NCI-H524 treated with DMSO at 0.1 percent for 48 hours (cell line): ENCODE results near the gene ARHGEF1.
A peak's percentile ranks its signal among the peaks of the same experiment; 100 is the strongest.

ENCODE experiments used
- DNase-seq: peaks from one replicate; lab custom pipeline; 2025; lab: John Stamatoyannopoulos, UW

The ARHGEF1 gene

DNA sequence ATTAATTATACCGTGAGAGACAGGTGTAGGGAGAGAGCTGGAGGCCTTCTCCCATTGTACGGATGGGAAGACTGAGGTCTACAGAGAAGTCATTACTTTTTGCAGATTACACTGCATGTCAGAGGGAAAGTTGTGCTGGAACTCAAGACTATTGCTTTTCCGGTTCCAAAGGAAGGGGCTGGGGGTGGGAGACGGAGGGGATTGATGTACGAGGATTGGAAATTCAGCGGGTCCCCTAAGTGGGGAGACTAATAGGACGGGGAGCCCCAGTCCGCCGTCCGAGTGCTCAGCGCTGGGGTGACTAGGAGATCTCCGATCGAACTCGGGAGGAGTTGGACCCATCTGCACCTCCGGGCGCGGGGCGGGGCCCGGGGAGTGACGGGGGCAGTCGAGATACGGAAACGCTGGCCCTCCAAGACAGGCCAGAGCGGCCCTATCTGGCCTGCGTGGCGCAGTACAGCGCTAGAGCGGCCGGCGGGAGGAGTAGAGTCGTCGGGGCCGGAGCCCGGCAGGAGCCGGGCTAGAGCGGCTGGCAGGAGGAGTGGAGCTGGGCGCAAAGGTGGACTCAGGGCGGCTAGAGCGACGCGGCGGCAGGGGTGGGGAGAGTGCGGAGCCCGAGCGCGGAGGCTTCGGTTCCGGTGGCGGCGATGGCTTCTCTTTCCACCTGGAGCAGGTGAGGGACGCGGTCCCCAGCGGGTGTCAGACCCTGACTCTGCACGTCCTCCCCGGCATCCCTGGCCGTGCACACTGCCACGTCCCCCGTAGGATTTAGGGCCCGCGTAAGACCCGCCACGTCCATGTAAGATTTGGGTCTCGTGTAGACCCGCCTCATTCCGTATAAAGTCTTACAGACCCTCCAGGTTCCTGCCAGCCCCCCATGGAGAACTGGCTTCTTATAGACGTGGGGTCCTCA, 1.1 kb downstream of the ARHGEF1 start:
- DNase-seq: peak; percentile 91

DNA sequence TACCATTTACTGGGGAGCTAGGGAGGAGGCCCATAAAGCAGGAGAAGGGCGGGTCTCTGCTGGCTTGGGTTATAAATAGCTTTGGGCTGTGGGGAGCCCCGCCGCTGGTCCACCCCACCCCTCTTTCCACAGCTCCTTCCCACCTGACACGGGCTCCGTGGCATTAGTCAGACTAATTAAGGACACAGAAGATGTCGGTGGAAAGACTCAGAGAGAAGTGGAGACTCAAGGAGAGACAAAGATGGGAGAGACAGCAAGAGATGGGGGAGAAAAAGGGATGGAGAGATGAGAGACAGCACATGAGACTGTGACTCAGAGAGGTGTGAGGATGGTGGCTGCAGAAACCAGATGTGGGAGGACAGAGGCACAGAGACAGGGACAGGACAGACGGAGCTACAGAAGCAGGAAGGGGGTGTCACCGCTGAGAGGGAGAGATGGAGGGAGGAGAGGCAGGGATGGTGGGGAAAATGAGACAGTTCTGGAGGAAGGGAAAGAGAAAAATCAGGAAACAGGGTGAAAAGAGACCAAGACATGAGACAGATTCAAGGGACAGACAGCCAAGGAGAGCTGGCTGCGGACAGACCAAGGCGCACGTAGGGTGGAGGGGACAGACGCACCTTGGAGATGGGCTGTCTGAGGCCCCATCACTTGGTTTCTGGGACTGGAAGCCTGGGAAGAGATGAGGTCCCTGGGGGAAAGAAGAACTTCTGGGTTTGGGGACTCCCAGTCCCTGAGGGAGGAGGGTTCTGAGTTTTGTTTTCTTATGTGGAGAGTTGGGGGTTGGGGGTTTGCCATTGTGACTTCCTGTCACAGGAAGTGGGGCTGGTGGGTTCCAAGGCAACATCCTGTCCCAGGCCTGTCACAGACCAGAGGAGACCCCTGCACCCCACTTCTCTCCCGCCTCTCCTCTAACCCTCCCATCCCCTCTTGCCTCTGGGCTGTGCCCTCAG, 4.1 kb downstream of the ARHGEF1 start:
- no peak for DNase-seq

DNA sequence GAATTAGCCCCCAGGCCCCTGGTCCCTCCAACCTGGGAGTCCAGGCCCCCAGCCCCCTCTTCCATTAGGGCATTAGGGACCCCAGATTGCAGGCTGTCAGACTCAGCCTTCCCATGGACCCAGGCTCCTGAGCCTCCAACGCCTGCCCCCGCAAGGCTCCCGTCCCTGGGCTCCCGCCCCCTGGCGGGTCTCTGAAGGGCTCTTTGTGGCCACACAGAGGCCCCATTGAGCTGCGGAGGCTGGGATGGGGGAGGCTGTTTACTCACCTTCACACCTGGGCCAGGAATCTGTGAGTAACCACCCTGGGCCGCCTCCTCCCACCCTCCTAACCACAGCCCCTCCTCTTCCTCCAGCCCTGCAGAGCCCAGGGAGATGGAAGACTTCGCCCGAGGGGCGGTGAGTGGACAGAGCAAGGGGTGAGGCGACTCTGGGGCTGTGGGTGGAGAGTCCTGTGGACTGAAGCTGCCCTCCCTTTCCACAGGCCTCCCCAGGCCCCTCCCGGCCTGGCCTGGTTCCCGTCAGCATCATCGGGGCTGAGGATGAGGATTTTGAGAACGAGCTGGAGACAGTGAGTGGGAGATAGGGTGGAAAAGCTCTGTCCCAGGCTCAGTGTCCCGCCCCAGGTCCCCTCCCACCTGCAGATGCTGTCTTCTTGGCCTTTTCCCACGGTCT, 4.9 kb downstream of the ARHGEF1 start:
- DNase-seq: no peak

DNA sequence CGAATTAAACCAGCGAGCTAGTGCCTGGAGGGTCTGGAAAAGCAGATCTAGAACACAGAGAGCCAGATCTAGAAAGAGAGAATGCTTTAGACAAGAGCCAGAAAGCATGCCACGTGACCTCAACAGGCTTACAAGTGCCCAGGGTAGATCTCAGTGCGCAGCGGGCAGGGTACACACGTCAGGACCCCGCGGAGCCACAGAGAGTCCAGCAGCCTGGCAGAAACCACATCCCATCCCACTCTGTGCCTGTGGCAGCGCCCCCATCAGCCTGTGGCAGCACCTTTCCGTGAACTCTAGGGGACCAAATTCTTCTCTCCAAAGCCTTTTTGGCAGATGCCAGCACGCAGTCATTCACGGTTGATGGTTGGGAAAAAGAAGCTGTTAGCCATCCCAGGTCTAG, 5.9 kb downstream of the ARHGEF1 start:
- DNase-seq: no peak

DNA sequence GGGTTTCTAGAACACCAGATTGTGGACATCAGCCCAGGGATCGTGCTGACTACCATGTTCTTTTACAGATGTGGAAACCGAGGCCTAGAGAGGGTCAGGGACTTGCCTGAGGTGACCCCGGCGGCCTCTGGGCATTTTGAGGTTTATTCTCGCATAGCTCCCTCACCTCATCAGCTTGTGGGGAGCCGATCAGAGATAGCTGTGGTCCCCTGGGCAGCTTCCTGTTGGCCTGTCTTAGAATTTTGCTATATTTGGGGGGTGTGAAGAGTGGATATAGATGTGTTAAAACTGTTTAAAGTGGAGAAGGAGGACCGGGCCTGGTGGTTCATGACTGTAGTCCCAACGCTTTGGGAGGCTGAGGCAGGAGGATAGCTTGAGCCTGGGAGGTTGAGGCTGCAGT, 6.9 kb downstream of the ARHGEF1 start:
- DNase-seq: no peak

DNA sequence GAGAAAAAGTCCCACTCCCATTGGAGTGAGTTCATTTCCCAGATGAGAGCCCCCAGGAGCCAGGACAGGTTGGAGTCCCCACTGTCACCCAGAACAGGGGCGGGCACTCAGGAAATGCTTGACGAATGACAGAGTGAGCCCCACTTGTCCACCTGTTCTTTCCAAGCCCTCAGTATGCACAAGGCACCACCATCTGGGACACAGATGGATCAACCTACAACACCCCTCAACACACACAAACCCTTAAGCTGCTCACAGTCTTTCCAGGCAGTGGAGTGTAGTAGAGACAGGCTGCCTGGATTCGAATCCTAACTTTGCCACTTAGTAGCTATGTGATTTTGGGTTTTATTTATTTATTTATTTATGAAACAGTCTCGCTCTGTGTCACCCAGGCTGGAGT, 8.0 kb downstream of the ARHGEF1 start:
- DNase-seq: peak; percentile 81

DNA sequence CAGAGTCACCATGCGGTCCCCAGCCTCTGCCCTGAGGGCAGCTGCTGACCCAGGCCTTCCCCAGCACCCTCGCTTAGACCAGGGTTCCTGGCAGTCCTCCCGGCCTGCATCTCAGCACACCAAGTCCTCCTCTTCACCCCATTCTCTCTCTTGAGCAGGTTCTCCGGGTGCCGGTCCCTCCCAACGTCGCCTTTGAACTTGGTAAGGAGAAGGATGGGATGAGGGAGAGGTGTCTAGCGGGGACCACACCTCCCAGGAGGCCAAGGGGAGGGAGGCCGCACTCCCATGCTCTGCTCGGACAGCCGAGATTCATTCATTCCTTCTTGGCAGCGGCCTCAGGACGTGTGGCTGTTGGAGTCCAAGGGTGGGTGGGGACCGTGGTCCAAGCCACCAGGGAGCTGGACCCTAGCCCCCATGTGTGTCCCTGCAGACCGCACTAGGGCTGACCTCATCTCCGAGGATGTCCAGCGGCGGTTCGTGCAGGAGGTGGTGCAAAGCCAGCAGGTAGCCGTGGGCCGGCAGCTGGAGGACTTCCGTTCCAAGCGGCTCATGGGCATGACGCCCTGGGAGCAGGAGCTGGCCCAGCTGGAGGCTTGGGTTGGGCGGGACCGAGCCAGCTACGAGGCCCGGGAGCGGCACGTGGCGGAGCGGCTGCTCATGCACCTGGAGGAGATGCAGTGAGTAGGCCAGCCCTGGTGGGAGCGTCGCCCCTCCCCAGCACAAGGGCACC, 9.4 kb downstream of the ARHGEF1 start:
- no peak for DNase-seq

DNA sequence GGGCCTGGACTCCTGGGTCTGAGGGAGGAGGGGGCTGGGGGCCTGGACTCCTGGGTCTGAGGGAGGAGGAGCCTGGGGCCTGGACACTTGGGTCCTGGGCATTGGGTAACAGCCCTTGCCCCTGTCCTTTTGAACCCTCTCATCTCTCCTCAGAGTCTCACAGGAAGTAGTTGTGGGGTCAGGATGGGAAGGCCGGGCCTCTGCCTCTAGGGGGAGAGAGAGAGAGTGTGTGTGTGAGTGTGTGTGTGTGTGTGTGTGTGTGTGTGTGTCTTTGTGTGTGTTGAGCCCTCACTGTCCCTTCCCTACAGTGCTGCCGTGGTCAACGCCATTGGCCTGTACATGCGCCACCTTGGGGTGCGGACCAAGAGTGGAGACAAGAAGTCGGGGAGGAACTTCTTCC, 10.9 kb downstream of the ARHGEF1 start:
- DNase-seq: no peak

DNA sequence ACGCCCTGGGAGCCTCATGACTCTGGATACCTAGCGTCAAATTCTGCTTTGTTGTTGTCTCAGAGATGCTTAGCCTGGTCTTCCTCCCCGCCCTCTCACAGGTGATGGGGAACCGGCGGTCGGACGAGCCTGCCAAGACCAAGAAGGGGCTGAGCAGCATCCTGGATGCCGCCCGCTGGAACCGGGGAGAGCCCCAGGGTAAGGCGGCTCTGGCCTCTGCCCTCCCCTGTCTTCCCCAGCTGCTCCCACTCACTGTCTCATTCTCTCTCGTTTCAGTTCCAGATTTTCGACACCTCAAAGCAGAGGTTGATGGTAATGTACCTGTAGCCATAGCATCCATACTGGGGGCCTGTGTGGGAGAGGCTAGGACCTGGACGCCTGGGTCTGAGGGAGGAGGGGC, 11.4 kb downstream of the ARHGEF1 start:
- DNase-seq: no peak

DNA sequence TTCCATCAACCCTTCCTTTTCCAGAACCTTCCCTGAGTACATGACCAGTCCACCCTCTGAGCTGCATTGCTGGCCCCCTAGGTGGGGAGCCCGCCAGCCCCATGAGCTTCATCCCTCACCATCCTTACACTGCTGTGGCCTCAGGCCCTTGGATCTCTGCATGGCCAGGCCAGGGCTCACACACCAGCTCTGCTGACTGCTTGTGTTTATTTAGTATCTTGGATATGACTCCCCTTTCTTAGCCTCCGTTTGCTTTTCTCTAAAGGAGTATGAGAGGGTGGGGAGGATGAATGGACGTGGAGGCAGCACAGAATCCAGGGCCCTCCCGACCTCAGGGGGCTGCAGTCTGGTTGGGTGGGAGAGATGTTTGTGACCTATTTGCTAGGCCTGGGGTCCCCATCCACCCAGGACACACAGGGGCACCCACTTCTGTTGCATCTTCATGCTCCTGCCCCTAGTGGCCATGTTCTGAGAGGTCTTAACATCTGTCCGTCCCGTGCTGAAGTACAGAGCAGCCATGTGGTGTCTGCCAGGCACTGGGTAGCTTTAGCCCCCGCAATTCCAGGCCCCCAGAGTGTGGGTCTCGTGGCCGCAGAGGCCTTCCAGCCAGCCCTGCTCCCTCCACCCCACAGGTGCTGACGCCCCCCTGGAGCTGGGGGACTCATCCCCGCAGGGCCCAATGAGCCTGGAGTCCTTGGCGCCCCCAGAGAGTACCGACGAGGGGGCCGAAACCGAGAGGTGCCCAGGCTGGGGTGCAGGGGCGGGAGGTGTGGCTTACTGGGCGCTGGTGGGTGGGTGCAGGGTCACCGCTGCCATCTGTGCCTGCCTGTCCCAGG, 13.0 kb downstream of the ARHGEF1 start:
- peak; percentile 3 for DNase-seq

DNA sequence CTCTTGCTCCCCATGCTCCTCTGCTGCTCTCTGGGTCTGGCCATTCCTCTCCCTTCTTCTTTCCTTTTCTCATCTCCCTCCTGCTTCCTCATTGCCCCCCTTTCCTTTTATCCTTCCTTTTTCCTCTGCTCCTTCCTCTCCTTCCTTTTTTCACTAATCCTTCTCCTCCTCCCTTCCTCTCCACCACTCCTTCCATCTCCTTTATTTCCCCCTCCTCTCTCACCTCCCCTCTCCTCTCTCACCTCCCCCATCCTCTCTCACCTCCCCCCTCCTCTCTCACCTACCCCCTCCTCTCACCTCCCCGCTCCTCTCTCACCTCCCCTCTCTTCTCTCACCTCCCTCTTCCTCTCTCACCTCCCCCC, 13.6 kb downstream of the ARHGEF1 start:
- DNase-seq: no peak

DNA sequence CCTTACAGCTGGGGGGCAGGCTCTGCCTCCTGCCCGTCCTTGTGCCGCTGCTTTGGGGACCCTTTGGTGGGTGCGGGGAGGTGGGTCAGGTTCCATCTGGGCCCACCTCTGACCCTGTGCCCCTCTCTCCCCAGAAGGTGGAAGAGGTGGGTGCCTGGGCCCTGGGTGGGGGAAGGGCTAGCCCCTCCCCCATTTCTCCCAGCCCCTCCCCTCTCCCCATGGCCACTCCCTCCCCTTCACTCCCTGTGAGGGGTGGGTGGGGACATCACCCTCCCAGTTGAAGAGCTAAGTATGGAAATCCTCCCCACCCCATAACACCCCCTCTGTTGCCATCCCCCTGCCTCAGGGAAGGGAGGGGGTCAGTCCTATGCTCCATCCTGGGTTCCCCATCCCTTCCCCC, 14.2 kb downstream of the ARHGEF1 start:
- no peak for DNase-seq

DNA sequence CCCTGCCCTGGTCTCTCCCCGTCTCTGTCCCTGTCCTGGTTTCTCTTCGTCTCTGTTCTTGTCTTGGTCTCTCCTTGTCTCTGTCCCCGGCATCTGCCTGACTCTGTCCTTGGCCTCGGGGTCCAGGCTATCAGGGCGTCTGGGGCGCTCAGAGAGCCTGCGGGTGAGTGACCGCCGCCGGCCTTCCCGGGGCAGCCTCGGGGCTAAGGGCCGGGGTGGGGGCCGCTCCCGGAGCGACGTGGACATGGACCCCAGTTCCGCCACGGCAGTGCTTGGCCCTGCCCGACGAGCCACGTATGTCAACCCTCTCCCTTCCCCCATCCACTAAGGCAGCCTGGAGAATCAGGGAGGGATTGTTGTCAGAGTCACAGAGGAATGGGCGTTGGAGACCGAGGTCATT, 14.8 kb downstream of the ARHGEF1 start:
- DNase-seq: no peak

DNA sequence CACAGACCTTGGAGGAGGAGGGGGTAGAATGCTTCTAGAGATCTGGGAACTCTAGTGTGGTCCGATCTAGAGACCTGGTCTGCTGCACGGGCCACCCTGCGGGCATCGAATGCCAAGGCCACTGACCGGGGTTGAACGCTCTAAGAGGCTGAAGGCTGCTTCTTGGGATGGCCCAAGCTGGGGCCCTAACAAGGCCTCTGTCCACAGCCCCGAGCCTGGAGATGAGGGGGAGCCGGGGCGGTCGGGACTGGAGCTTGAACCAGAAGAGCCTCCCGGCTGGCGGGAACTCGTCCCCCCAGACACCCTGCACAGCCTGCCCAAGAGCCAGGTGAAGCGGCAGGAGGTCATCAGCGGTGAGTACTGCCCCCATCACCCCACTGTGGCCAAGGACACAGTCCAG, 15.3 kb downstream of the ARHGEF1 start:
- no peak for DNase-seq

DNA sequence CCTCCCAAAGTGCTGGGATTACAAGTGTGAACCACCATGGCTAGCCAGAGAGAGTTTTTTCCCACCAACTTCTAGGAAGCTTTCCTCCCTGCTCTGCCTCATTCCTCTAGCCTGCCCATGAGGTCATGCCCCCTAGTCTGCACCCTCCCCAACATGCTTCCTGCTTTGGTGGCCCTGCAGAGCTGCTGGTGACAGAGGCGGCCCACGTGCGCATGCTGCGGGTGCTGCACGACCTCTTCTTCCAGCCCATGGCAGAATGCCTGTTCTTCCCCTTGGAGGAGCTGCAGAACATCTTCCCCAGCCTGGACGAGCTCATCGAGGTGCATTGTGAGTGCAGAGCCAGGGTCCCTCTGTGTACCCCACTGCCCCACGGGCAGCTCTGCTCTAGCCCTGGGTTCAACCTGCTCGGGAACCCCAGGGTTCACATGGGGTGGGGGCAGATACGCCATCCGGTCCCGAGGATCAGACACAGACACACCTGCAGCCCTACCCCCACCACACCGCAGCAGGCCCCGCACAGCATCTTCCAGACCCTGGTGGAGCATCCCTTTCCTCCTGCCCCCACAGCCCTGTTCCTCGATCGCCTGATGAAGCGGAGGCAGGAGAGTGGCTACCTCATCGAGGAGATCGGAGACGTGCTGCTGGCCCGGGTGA, 18.9 kb downstream of the ARHGEF1 start:
- no peak for DNase-seq

DNA sequence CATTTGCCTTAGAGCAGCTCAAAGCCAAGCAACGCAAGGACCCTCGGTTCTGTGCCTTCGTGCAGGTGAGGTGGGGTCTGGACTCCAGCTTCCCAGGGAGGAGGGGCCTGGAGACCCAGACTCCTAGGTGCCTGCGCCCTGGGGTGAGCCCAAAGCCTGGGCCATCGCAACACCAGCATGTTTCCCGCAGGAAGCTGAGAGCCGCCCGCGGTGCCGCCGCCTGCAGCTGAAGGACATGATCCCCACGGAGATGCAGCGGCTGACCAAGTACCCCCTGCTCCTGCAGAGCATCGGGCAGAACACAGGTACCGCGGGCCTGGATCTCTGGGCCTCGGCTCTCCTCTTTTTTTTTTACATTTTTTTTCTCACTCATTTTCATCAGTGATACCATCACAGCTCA, 19.6 kb downstream of the ARHGEF1 start:
- DNase-seq: no peak

DNA sequence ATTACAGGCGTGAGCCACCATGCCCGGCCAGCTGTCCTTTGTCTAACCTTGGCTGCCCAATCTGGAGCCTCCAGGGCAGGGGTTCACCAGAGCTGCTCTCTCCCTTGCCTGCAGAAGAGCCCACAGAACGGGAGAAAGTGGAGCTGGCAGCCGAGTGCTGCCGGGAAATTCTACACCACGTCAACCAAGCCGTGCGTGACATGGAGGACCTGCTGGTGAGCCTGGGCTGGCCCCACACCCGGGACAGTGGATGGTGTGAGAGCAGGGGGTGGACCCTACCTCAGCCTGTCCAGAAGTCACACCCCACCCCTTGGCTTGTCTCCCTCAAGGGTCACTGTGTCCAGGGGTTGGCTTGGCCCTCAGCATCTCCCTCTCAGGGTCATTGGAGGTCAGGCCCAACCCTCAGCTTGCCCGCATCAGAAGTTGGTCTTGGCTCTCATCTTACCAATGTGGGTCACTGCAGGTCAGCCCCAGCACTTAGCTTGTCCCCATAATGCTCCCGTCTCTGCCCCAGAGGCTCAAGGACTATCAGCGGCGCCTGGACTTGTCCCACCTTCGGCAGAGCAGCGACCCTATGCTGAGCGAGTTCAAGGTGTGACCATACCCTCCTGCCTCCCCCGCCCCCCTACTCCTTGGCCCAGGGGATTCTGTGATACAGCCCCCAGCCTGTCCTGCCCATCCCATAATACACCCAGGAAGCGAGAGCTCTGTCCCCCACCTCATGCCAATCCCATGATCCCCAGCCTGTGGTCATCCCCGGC, 20.4 kb downstream of the ARHGEF1 start:
- no peak for DNase-seq

DNA sequence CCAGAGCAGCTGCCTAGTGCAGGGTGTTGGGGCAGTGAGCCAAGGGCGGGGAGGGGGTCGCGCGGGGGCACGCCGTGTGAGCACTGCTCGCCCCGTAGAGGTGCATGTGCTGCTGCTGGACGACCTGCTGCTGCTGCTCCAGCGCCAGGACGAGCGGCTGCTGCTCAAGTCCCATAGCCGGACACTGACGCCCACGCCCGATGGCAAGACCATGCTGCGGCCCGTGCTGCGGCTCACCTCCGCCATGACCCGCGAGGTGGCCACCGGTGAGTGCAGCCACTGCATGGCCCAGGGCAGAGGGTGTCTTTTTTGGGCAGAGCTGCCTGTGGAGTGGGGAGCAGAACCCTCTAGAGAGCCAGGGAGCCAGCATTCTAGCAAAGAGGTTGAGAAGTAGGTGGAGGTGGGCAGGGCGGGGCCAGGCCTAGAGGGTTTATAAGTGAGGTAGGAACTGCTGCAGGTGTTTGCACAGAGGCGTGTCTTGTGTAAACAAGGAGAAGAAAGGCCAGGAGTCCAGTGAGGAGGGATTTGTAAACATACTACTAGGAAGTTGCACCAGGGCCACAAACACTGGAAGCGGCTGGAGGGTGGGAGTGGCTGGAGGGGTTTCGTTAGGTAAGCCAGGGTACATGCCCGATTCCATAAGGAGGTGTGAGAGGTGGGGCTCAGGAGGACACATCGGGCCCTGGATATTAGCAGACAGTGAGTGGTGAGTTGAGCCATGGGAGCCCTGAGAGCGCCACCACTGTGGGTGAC, 21.3 kb downstream of the ARHGEF1 start:
- DNase-seq: no peak
